Panc1 (cell line): ENCODE measurements around the gene ADAMTS2.

ENCODE experiments used
- POLR2AphosphoS5 ChIP-seq: IDR thresholded peaks from 2 replicates; pipeline ENCODE4 v1.6.1; 2012; ENCODE audit warnings: mild to moderate bottlenecking, low read depth, low read length, moderate library complexity
- REST ChIP-seq, 2 experiments: IDR thresholded peaks; 2 replicates each; pipeline ENCODE4 v1.6.1; 2011 to 2012; ENCODE audit warnings: low read depth in 2 of 2, control low read depth in 1 of 2, low read length in 1 of 2, mild to moderate bottlenecking in 1 of 2, moderate library complexity in 1 of 2; ENCODE audit not compliant: insufficient read depth in 1 of 2
- TCF7L2 ChIP-seq: IDR thresholded peaks from 2 replicates; pipeline ENCODE4 v1.6.1; 2011; ENCODE audit warnings: mild to moderate bottlenecking, low read depth, low read length, inconsistent platforms
- TF ChIP-seq, protein P1 (sequence below): fragments of 450-650 bp; IDR thresholded peaks from 2 replicates; pipeline ENCODE4 v1.5.1; 2017; ENCODE audit warnings: mild to moderate bottlenecking

DNA sequence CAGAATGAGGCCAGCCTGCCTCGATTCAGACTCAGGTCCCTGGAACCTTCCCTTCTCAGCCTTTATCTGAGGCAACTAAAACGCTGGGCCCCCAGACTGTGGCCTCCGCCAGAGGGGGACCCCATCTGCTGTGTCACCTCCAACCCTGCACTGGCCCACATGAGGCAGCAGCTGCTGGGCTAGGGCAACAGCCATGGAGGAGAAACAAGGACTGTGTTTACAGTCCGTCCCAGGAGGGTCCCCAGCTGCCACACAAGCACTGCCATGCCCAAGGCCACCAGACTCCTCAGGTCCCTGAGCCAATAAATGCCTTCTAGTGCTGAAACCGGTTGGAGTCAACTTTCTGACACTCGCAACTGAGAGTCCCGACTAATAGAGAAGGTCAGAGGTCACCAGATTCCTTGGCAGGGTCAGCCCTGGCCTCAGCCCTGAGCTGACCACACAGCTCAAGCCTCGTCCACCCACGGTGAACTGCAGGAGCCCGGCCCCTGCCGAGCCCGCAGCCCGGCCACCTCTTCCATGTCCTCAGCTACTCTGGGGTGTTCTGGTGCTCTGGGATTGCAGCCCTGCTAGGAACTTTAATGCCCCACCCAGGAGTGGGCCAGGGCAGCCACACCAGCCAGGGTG, 208.1 kb downstream of the ADAMTS2 start:
- TF ChIP-seq, protein P1, sequence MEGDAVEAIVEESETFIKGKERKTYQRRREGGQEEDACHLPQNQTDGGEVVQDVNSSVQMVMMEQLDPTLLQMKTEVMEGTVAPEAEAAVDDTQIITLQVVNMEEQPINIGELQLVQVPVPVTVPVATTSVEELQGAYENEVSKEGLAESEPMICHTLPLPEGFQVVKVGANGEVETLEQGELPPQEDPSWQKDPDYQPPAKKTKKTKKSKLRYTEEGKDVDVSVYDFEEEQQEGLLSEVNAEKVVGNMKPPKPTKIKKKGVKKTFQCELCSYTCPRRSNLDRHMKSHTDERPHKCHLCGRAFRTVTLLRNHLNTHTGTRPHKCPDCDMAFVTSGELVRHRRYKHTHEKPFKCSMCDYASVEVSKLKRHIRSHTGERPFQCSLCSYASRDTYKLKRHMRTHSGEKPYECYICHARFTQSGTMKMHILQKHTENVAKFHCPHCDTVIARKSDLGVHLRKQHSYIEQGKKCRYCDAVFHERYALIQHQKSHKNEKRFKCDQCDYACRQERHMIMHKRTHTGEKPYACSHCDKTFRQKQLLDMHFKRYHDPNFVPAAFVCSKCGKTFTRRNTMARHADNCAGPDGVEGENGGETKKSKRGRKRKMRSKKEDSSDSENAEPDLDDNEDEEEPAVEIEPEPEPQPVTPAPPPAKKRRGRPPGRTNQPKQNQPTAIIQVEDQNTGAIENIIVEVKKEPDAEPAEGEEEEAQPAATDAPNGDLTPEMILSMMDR = no peak
- TF ChIP-seq TCF7L2 = no peak
- TF ChIP-seq POLR2AphosphoS5 = no peak
- no peak for TF ChIP-seq REST (IDR thresholded peaks at IDR 0.05; ENCODE audit: insufficient read depth in 1 of 2, low read depth in 2 of 2, low read length in 1 of 2)
